Esophagus mucosa (tissue), 1 donor: Measurements from ENCODE around the gene PLGRKT. TPM values are rescaled to one million over a fixed set of nuclear protein-coding genes. Genes with fewer than 3 reads are reported as not detected.

ENCODE experiments used
- total RNA-seq: library from RNA; stranded (reverse); gene quantifications from one replicate; pipeline ENCODE4 v1.2.4, GENCODE V29; 2023
- donor health status: DM: yes; HTN: yes; CAD: no.

PLGRKT gene
- total RNA-seq, 1 donor from 2014 or later = 28.1 TPM

Other genes starting within 250 kb of the PLGRKT start
- not detected for gene INSL4, start 206.5 kb downstream of the PLGRKT start, total RNA-seq
- not detected for gene RLN2, start 133.2 kb downstream of the PLGRKT start, total RNA-seq
- gene RLN1, start 98.0 kb downstream of the PLGRKT start, total RNA-seq = not detected
- gene CD274, start 12.6 kb upstream of the PLGRKT start, total RNA-seq = 1.5 TPM
- gene PDCD1LG2, start 72.6 kb upstream of the PLGRKT start, total RNA-seq = 0.32 TPM
- 14.1 TPM for gene RIC1, start 191.2 kb upstream of the PLGRKT start, total RNA-seq